ENCODE measurements around the gene LRRC1.

DNA sequence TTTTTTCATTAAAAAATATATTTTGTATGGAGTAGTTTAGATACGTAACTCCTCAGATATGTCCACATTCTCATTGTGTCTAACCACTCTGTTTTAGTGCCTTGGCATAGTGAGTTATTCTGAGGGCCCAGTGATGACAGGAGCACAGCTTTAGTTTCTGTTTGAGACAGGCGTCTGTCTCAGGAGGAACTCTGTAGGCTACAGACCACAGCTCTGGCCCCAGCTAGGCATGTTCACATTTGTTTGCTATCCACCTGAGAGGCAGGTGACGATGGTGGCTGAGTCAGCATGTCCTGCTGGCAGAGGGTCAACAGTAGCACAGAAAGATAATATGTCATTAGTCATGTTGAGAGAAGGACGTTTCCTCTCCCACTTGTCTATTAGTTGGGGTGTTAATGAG is 16.3 kb downstream of the LRRC1 start:
- TF ChIP-seq, protein P1, sequence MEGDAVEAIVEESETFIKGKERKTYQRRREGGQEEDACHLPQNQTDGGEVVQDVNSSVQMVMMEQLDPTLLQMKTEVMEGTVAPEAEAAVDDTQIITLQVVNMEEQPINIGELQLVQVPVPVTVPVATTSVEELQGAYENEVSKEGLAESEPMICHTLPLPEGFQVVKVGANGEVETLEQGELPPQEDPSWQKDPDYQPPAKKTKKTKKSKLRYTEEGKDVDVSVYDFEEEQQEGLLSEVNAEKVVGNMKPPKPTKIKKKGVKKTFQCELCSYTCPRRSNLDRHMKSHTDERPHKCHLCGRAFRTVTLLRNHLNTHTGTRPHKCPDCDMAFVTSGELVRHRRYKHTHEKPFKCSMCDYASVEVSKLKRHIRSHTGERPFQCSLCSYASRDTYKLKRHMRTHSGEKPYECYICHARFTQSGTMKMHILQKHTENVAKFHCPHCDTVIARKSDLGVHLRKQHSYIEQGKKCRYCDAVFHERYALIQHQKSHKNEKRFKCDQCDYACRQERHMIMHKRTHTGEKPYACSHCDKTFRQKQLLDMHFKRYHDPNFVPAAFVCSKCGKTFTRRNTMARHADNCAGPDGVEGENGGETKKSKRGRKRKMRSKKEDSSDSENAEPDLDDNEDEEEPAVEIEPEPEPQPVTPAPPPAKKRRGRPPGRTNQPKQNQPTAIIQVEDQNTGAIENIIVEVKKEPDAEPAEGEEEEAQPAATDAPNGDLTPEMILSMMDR (IDR thresholded peaks at IDR 0.05; ENCODE audit: low read depth, low read length, missing input control), result no peak
- no peak for TF ChIP-seq JUND (IDR thresholded peaks at IDR 0.05)
- TF ChIP-seq FOXA2 (IDR thresholded peaks at IDR 0.05), result no peak
- TF ChIP-seq, protein P2, sequence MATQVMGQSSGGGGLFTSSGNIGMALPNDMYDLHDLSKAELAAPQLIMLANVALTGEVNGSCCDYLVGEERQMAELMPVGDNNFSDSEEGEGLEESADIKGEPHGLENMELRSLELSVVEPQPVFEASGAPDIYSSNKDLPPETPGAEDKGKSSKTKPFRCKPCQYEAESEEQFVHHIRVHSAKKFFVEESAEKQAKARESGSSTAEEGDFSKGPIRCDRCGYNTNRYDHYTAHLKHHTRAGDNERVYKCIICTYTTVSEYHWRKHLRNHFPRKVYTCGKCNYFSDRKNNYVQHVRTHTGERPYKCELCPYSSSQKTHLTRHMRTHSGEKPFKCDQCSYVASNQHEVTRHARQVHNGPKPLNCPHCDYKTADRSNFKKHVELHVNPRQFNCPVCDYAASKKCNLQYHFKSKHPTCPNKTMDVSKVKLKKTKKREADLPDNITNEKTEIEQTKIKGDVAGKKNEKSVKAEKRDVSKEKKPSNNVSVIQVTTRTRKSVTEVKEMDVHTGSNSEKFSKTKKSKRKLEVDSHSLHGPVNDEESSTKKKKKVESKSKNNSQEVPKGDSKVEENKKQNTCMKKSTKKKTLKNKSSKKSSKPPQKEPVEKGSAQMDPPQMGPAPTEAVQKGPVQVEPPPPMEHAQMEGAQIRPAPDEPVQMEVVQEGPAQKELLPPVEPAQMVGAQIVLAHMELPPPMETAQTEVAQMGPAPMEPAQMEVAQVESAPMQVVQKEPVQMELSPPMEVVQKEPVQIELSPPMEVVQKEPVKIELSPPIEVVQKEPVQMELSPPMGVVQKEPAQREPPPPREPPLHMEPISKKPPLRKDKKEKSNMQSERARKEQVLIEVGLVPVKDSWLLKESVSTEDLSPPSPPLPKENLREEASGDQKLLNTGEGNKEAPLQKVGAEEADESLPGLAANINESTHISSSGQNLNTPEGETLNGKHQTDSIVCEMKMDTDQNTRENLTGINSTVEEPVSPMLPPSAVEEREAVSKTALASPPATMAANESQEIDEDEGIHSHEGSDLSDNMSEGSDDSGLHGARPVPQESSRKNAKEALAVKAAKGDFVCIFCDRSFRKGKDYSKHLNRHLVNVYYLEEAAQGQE (IDR thresholded peaks at IDR 0.05), result no peak
- TF ChIP-seq, protein P3, sequence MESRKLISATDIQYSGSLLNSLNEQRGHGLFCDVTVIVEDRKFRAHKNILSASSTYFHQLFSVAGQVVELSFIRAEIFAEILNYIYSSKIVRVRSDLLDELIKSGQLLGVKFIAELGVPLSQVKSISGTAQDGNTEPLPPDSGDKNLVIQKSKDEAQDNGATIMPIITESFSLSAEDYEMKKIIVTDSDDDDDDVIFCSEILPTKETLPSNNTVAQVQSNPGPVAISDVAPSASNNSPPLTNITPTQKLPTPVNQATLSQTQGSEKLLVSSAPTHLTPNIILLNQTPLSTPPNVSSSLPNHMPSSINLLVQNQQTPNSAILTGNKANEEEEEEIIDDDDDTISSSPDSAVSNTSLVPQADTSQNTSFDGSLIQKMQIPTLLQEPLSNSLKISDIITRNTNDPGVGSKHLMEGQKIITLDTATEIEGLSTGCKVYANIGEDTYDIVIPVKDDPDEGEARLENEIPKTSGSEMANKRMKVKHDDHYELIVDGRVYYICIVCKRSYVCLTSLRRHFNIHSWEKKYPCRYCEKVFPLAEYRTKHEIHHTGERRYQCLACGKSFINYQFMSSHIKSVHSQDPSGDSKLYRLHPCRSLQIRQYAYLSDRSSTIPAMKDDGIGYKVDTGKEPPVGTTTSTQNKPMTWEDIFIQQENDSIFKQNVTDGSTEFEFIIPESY (IDR thresholded peaks at IDR 0.05), result no peak
- no peak for TF ChIP-seq YY1 (IDR thresholded peaks at IDR 0.05)
- no peak for TF ChIP-seq GABPA (IDR thresholded peaks at IDR 0.05 in 1 of 2, conservative IDR thresholded peaks at IDR 0.05 in 1 of 2)
- TF ChIP-seq FOXA1 (IDR thresholded peaks at IDR 0.05), result no peak
- no peak for TF ChIP-seq TAF1 (conservative IDR thresholded peaks at IDR 0.05)
- TF ChIP-seq SP1 (IDR thresholded peaks at IDR 0.05), result no peak
- TF ChIP-seq EGR1 (IDR thresholded peaks at IDR 0.05; ENCODE audit: low read depth in 2 of 2), result no peak
- TF ChIP-seq, protein P4, sequence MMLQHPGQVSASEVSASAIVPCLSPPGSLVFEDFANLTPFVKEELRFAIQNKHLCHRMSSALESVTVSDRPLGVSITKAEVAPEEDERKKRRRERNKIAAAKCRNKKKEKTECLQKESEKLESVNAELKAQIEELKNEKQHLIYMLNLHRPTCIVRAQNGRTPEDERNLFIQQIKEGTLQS (IDR thresholded peaks at IDR 0.05), result no peak
- TF ChIP-seq, protein P5, sequence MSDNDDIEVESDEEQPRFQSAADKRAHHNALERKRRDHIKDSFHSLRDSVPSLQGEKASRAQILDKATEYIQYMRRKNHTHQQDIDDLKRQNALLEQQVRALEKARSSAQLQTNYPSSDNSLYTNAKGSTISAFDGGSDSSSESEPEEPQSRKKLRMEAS (IDR thresholded peaks at IDR 0.05), result no peak
- TF ChIP-seq RAD21 (IDR thresholded peaks at IDR 0.05), result no peak

Data from liver (tissue), 3 donors.